ENCODE data around the gene NOM1. TPM values are rescaled to one million over a fixed set of nuclear protein-coding genes. Genes with fewer than 3 reads are reported as not detected.

NOM1 gene
- polyA plus RNA-seq, 4 donors = 3.6 to 19.7 (median 7.2) TPM

- no peak overlapping the region for H3K4me3 ChIP-seq (ENCODE audit: low read depth in 1 of 3, low read length in 3 of 3)
- H3K27ac ChIP-seq (ENCODE audit: low read depth in 1 of 3, low read length in 2 of 3) = peak overlapping the region in 1 of 3 donors; percentile 51
- peaks cover 2 to 48% (median 2%) of the 10 kb centered on the region in 3 donors for H3K4me1 ChIP-seq (ENCODE audit: control insufficient read depth in 3 of 3, insufficient read depth in 2 of 3, low read depth in 1 of 3, low read length in 2 of 3)
- 9 to 13% (median 11%) methylated on average over 13 of the region's 13 CpGs for WGBS, 3 donors
- FAIRE-seq (no peak), DNase-seq (peak; percentile 54 to 72)
- H3K27me3 ChIP-seq (ENCODE audit: control insufficient read depth in 3 of 3, insufficient read depth in 3 of 3, low read length in 3 of 3) = peaks cover 0 to 71% (median 58%) of the 10 kb centered on the region in 3 donors
- H3K36me3 ChIP-seq (ENCODE audit: control insufficient read depth in 3 of 3, insufficient read depth in 2 of 3, low read depth in 1 of 3, low read length in 3 of 3) = peaks cover 0 to 3% (median 0%) of the 10 kb centered on the region in 3 donors
- H3K9me3 ChIP-seq (ENCODE audit: control insufficient read depth in 2 of 2, insufficient read depth in 1 of 2, low read depth in 1 of 2, low read length in 1 of 2) = no peaks in the 10 kb centered on the region
Measured at GRCh38 chr7:157013602-157014549, 64.4 kb downstream of the NOM1 start.

DNA sequence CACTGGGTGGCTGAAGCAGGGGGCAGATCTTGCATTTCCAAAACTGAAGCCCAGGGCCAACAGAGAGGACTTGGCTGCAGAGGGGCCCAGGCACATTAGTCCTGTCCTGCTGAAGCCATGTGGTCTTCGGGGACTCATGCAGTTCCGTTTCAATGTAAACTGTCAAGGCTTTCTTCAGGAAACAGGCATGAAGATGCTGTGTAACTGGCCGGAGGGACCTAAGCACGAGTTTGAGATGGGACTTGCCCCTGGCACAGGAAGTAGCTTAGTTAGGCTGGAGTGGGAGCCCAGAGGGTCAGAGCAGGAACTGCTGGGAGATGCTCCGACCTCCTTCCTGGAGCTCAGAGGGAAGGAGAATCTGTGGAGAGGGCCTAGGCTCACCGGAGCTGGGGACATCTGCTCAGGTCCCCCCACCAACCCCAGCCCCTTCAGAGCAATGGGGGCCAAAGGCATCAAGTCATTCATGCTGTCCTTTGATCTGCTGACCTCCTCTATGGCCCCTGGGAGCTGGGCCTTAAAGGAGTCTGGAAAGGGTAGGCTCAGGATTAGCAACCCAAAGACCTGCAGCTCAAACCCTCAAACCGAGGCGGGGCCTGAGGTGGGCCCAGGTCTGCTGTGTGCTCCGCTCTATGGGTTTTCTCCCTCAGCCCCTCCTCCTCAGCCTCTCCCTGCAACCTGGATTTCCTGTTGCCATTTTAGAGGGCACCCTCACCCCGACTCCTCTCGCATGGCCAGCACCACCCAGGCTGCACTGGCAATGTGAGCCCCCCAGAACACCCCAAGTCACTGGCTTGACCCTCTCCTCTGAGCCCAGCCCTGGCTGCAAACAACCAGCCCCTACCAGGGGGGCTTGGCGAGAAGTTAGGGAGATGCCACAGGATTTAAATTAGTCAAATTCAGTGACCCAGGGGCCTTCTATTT, 65.4 kb downstream of the NOM1 start:
- 38 to 71% (median 61%) methylated on average over 12 of the region's 12 CpGs for WGBS, 3 donors
- no peak for FAIRE-seq
- no peak overlapping the region for H3K27ac ChIP-seq (ENCODE audit: low read depth in 1 of 3, low read length in 2 of 3)
- peaks cover 0 to 3% (median 0%) of the 10 kb centered on the region in 3 donors for H3K36me3 ChIP-seq (ENCODE audit: control insufficient read depth in 3 of 3, insufficient read depth in 2 of 3, low read depth in 1 of 3, low read length in 3 of 3)
- peaks cover 2 to 54% (median 2%) of the 10 kb centered on the region in 3 donors for H3K4me1 ChIP-seq (ENCODE audit: control insufficient read depth in 3 of 3, insufficient read depth in 2 of 3, low read depth in 1 of 3, low read length in 2 of 3)
- H3K9me3 ChIP-seq (ENCODE audit: control insufficient read depth in 2 of 2, insufficient read depth in 1 of 2, low read depth in 1 of 2, low read length in 1 of 2) = no peaks in the 10 kb centered on the region
- H3K4me3 ChIP-seq (ENCODE audit: low read depth in 1 of 3, low read length in 3 of 3) = no peak overlapping the region
- no peak for DNase-seq
- peaks cover 3 to 77% (median 59%) of the 10 kb centered on the region in 3 donors for H3K27me3 ChIP-seq (ENCODE audit: control insufficient read depth in 3 of 3, insufficient read depth in 3 of 3, low read length in 3 of 3)

GRCh38 chr7:157016024-157016351, 66.5 kb downstream of the NOM1 start:
- Histone ChIP-seq H3K36me3 (ENCODE audit: control insufficient read depth in 3 of 3, insufficient read depth in 2 of 3, low read depth in 1 of 3, low read length in 3 of 3) (peaks cover 0 to 3% (median 0%) of the 10 kb centered on the region in 3 donors), H3K4me3 (ENCODE audit: low read depth in 1 of 3, low read length in 3 of 3) (no peak overlapping the region), H3K27me3 (ENCODE audit: control insufficient read depth in 3 of 3, insufficient read depth in 3 of 3, low read length in 3 of 3) (peaks cover 3 to 86% (median 67%) of the 10 kb centered on the region in 3 donors), H3K9me3 (ENCODE audit: control insufficient read depth in 2 of 2, insufficient read depth in 1 of 2, low read depth in 1 of 2, low read length in 1 of 2) (no peaks in the 10 kb centered on the region), H3K27ac (ENCODE audit: low read depth in 1 of 3, low read length in 2 of 3) (no peak overlapping the region), H3K4me1 (ENCODE audit: control insufficient read depth in 3 of 3, insufficient read depth in 2 of 3, low read depth in 1 of 3, low read length in 2 of 3) (peaks cover 2 to 59% (median 2%) of the 10 kb centered on the region in 3 donors)
- DNase-seq (no peak), FAIRE-seq (no peak)
- WGBS, 3 donors = 39 to 78% (median 64%) methylated on average over 11 of the region's 11 CpGs

- FAIRE-seq (no peak), DNase-seq (no peak)
- peaks cover 0 to 3% (median 0%) of the 10 kb centered on the region in 3 donors for H3K36me3 ChIP-seq (ENCODE audit: control insufficient read depth in 3 of 3, insufficient read depth in 2 of 3, low read depth in 1 of 3, low read length in 3 of 3)
- H3K4me3 ChIP-seq (ENCODE audit: low read depth in 1 of 3, low read length in 3 of 3) = no peak overlapping the region
- peaks cover 3 to 84% (median 68%) of the 10 kb centered on the region in 3 donors for H3K27me3 ChIP-seq (ENCODE audit: control insufficient read depth in 3 of 3, insufficient read depth in 3 of 3, low read length in 3 of 3)
- peaks cover under 1 to 56% (median 4%) of the 10 kb centered on the region in 3 donors for H3K4me1 ChIP-seq (ENCODE audit: control insufficient read depth in 3 of 3, insufficient read depth in 2 of 3, low read depth in 1 of 3, low read length in 2 of 3)
- no peak overlapping the region for H3K27ac ChIP-seq (ENCODE audit: low read depth in 1 of 3, low read length in 2 of 3)
- H3K9me3 ChIP-seq (ENCODE audit: control insufficient read depth in 2 of 2, insufficient read depth in 1 of 2, low read depth in 1 of 2, low read length in 1 of 2) = no peaks in the 10 kb centered on the region
- WGBS, 3 donors = 33 to 76% (median 72%) methylated on average over 16 of the region's 16 CpGs
Measured at GRCh38 chr7:157016352-157017041, 67.0 kb downstream of the NOM1 start.

GRCh38 chr7:157017149-157017548, 67.6 kb downstream of the NOM1 start:
- no peak overlapping the region for H3K27ac ChIP-seq (ENCODE audit: low read depth in 1 of 3, low read length in 2 of 3)
- 20 to 38% (median 28%) methylated on average over 11 of the region's 11 CpGs for WGBS, 3 donors
- peaks cover 3 to 84% (median 67%) of the 10 kb centered on the region in 3 donors for H3K27me3 ChIP-seq (ENCODE audit: control insufficient read depth in 3 of 3, insufficient read depth in 3 of 3, low read length in 3 of 3)
- no peak overlapping the region for H3K4me3 ChIP-seq (ENCODE audit: low read depth in 1 of 3, low read length in 3 of 3)
- peaks cover 0 to 54% (median 5%) of the 10 kb centered on the region in 3 donors for H3K4me1 ChIP-seq (ENCODE audit: control insufficient read depth in 3 of 3, insufficient read depth in 2 of 3, low read depth in 1 of 3, low read length in 2 of 3)
- DNase-seq = no peak
- FAIRE-seq = no peak
- peaks cover 0 to 3% (median 0%) of the 10 kb centered on the region in 3 donors for H3K36me3 ChIP-seq (ENCODE audit: control insufficient read depth in 3 of 3, insufficient read depth in 2 of 3, low read depth in 1 of 3, low read length in 3 of 3)
- H3K9me3 ChIP-seq (ENCODE audit: control insufficient read depth in 2 of 2, insufficient read depth in 1 of 2, low read depth in 1 of 2, low read length in 1 of 2) = no peaks in the 10 kb centered on the region

- Histone ChIP-seq H3K27me3 (ENCODE audit: control insufficient read depth in 3 of 3, insufficient read depth in 3 of 3, low read length in 3 of 3) (peaks cover 3 to 88% (median 72%) of the 10 kb centered on the region in 3 donors), H3K27ac (ENCODE audit: low read depth in 1 of 3, low read length in 2 of 3) (no peak overlapping the region), H3K4me3 (ENCODE audit: low read depth in 1 of 3, low read length in 3 of 3) (peak overlapping the region in 1 of 3 donors; percentile 23), H3K36me3 (ENCODE audit: control insufficient read depth in 3 of 3, insufficient read depth in 2 of 3, low read depth in 1 of 3, low read length in 3 of 3) (peaks cover 0 to 3% (median 0%) of the 10 kb centered on the region in 3 donors), H3K9me3 (ENCODE audit: control insufficient read depth in 2 of 2, insufficient read depth in 1 of 2, low read depth in 1 of 2, low read length in 1 of 2) (no peaks in the 10 kb centered on the region), H3K4me1 (ENCODE audit: control insufficient read depth in 3 of 3, insufficient read depth in 2 of 3, low read depth in 1 of 3, low read length in 2 of 3) (peaks cover 0 to 54% (median 5%) of the 10 kb centered on the region in 3 donors)
- FAIRE-seq (no peak), DNase-seq (no peak)
- 4 to 8% (median 5%) methylated on average over 45 to 48 of the region's 48 CpGs for WGBS, 3 donors
Measured at GRCh38 chr7:157017603-157018327, 68.3 kb downstream of the NOM1 start.

DNA sequence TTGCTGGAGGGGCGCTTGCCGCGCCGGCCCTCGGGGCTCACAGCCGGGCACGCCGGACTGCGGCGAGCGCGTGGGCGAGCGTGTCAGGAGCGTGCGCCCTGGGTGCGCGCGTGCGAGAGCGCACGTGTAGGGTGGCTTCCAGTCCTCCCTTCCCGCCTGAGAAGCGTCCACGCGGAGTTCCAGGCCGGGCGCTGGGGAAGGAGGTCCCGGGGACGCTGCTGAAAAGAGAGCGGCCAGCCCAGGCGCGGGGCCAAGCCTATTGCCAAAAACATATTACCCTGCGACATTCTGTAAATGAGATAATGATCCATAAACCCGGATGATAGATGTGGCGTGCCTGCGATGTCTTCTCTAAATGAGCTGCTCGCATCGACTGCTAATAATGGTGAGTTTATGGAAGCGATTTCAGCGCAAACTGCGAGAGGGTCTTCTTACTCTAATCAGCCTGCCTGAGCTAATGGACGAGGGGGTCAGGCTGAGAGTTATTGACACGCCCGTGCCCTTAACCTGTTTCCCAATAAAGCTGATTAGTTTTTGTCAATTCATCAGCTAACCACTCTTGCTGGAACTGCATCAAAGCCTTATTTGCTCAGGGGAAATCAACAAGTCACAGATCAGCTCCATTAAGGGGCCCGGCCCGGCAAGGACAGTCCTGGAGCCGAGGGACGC, 69.0 kb downstream of the NOM1 start:
- Histone ChIP-seq H3K9me3 (ENCODE audit: control insufficient read depth in 2 of 2, insufficient read depth in 1 of 2, low read depth in 1 of 2, low read length in 1 of 2) (no peaks in the 10 kb centered on the region), H3K36me3 (ENCODE audit: control insufficient read depth in 3 of 3, insufficient read depth in 2 of 3, low read depth in 1 of 3, low read length in 3 of 3) (peaks cover 0 to 3% (median 0%) of the 10 kb centered on the region in 3 donors), H3K27ac (ENCODE audit: low read depth in 1 of 3, low read length in 2 of 3) (no peak overlapping the region), H3K4me1 (ENCODE audit: control insufficient read depth in 3 of 3, insufficient read depth in 2 of 3, low read depth in 1 of 3, low read length in 2 of 3) (peaks cover 0 to 47% (median 5%) of the 10 kb centered on the region in 3 donors), H3K4me3 (ENCODE audit: low read depth in 1 of 3, low read length in 3 of 3) (peak overlapping the region in 2 of 3 donors; percentile 19 to 23), H3K27me3 (ENCODE audit: control insufficient read depth in 3 of 3, insufficient read depth in 3 of 3, low read length in 3 of 3) (peaks cover 3 to 91% (median 74%) of the 10 kb centered on the region in 3 donors)
- no peak for FAIRE-seq
- WGBS, 3 donors = 2 to 7% (median 3%) methylated on average over 34 to 49 of the region's 49 CpGs
- DNase-seq = peak in 1 of 2 donors; percentile 38

Measured in small intestine (tissue), 7 donors.